ENCODE measurements around the gene CPS1. TPM values are rescaled to one million over a fixed set of nuclear protein-coding genes. Genes with fewer than 3 reads are reported as not detected.

CPS1 gene
- total and polyA plus RNA-seq, 2 of the 8 experiments (the other 6 are each of a cell fraction or from before 2014, with no cell fraction given): 7.9 to 15.7 TPM

DNA sequence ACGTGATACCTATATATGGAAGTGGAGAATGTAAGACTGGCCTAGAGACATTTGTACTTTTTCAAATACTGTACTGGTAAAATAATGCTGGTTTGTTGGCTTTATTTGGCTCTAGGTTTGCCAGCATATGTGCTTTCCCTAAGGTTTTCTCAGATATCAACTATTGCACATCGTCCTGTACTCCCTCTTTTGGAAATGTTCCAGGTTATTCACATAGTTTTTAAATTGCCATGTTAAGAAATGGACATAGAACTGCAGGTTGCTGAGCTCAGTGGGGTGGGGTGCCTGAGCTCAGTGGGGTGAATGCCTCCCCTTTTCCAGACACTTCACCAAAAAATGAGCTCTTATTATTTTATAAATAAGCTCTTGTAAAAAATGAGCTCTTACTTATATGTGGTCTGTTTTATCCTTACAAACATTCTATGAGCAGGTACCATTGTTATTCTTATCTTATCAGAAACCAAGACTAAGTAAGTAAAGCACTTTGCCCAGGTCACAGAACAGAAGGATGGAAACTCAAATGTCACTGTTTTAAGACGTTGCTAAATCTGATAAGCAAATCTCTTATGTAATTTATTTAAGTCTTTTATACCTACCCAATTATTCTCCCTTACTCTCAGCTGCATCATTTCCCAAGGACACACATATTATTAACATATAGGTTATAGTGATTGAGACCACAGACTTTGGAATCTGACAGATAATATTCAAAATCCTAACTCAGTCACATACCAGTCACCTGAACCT is 99.0 kb downstream of the CPS1 start:
- Histone ChIP-seq H4K20me1 (replicated peaks in 1 of 2; ENCODE audit: control insufficient read depth in 1 of 2, insufficient read depth in 2 of 2, low read length in 2 of 2) (no peaks in the 10 kb centered on the region), H3K14ac (ENCODE audit: insufficient read length) (no peak overlapping the region), H2BK20ac (ENCODE audit: low read length) (no peak overlapping the region), H3K23me2 (ENCODE audit: low read depth, low read length) (no peaks in the 10 kb centered on the region), H3K9me3 (ENCODE audit: insufficient read depth in 2 of 2, low read depth in 1 of 2, low read length in 1 of 2) (no peaks in the 10 kb centered on the region), H3K36me3 (ENCODE audit: control insufficient read depth in 2 of 4, insufficient read depth in 4 of 4, low read length in 3 of 4) (peaks cover 0 to under 1% (median 0%) of the 10 kb centered on the region in 4 experiments; a peak in 2 of 8 replicates), H2AK5ac (ENCODE audit: low read depth, low read length) (no peak overlapping the region), H2BK15ac (ENCODE audit: low read length) (no peak overlapping the region), H3K27me3 (replicated peaks in 1 of 4; ENCODE audit: control insufficient read depth in 3 of 4, extremely low read depth in 1 of 4, insufficient read depth in 3 of 4, low read length in 3 of 4) (no peaks in the 10 kb centered on the region), H3K4me3 (ENCODE audit: extremely low read depth in 1 of 4, insufficient read depth in 2 of 4, low read depth in 3 of 4, low read length in 4 of 4) (no peak overlapping the region), H2BK12ac (ENCODE audit: low read depth, low read length) (no peak overlapping the region), H2BK120ac (replicated peaks; ENCODE audit: low read depth, low read length) (no peak overlapping the region), H3K79me1 (ENCODE audit: low read depth, low read length) (no peaks in the 10 kb centered on the region), H3K4ac (replicated peaks; ENCODE audit: insufficient read length, low read depth, low read length) (no peak overlapping the region), H3K23ac (ENCODE audit: insufficient read length) (no peak overlapping the region), H3K79me2 (ENCODE audit: control insufficient read depth in 1 of 2, insufficient read depth in 2 of 2, low read length in 2 of 2) (no peaks in the 10 kb centered on the region), H4K8ac (ENCODE audit: extremely low read depth, insufficient read depth, low read length) (no peak overlapping the region), H3K4me1 (replicated peaks in 1 of 4; ENCODE audit: control insufficient read depth in 3 of 4, insufficient read depth in 4 of 4, low read length in 3 of 4) (no peaks in the 10 kb centered on the region), H3K9ac (replicated peaks in 1 of 4; ENCODE audit: extremely low read depth in 1 of 4, low read depth in 3 of 4, low read length in 3 of 4) (no peak overlapping the region), H3K27ac (ENCODE audit: low read depth, low read length) (no peak overlapping the region), H3K18ac (ENCODE audit: extremely low read depth, low read length) (no peak overlapping the region), H2BK5ac (ENCODE audit: low read depth, low read length) (no peak overlapping the region), H3K4me2 (ENCODE audit: insufficient read depth in 1 of 2, low read depth in 2 of 2, low read length in 2 of 2) (no peak overlapping the region), H4K91ac (replicated peaks; ENCODE audit: insufficient read length, low read length) (no peak overlapping the region), H2AFZ (ENCODE audit: low read length) (no peak overlapping the region), H3K56ac (replicated peaks; ENCODE audit: insufficient read length, low read depth, low read length) (no peak overlapping the region), H4K5ac (ENCODE audit: insufficient read length, low read depth, low read length) (no peak overlapping the region)
- FAIRE-seq (no peak), DNase-seq (ENCODE audit: low read depth in 1 of 2, low spot score in 2 of 2) (no peak)
- TF ChIP-seq RXRA (IDR thresholded peaks at IDR 0.05; ENCODE audit: insufficient read depth, low read depth, low read length) (no peak), SRF (IDR thresholded peaks at IDR 0.05; ENCODE audit: low read depth, low read length) (no peak), KDM1A (IDR thresholded peaks at IDR 0.05; ENCODE audit: borderline replicate concordance, low read length) (no peak), SIN3A (conservative IDR thresholded peaks at IDR 0.05 in 1 of 2, IDR thresholded peaks at IDR 0.05 in 1 of 2; ENCODE audit: low read depth in 1 of 2, low read length in 2 of 2) (no peak), POLR2A (IDR thresholded peaks at IDR 0.05; ENCODE audit: control extremely low read depth in 1 of 2, low read depth in 2 of 2, low read length in 2 of 2) (no peak), TEAD4 (IDR thresholded peaks at IDR 0.05; ENCODE audit: low read depth, low read length) (no peak), SUZ12 (IDR thresholded peaks at IDR 0.05; ENCODE audit: low read length) (no peak), EP300 (IDR thresholded peaks at IDR 0.05; ENCODE audit: borderline replicate concordance in 1 of 2, low read depth in 2 of 2, low read length in 2 of 2) (no peak), KDM4A (IDR thresholded peaks at IDR 0.05; ENCODE audit: low read depth, low read length, severe bottlenecking) (no peak), SP1 (IDR thresholded peaks at IDR 0.05; ENCODE audit: low read depth, low read length) (no peak)
- TF ChIP-seq, protein P1, sequence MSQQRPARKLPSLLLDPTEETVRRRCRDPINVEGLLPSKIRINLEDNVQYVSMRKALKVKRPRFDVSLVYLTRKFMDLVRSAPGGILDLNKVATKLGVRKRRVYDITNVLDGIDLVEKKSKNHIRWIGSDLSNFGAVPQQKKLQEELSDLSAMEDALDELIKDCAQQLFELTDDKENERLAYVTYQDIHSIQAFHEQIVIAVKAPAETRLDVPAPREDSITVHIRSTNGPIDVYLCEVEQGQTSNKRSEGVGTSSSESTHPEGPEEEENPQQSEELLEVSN (IDR thresholded peaks at IDR 0.05): no peak
- WGBS, 2 experiments (ENCODE audit: extremely low coverage in 1 of 2, insufficient coverage in 1 of 2, insufficient read length in 1 of 2, insufficient replicate concordance in 2 of 2, low coverage in 1 of 2, low lambda C conversion rate in 2 of 2, missing lambda C conversion rate in 1 of 2): 92% methylated on average over 3 of the region's 3 CpGs; no CpG with 5 or more reads in 1 of the 2 experiments
- ChIA-PET POLR2A (ENCODE audit: partially characterized antibody) (no interaction called here), CTCF (ENCODE audit: partially characterized antibody) (interaction anchor here (0.7 to 1.7 kb wide), 5 partner anchors 9 to 152 kb away, joined by 3 to 4 read pairs (median 4); no protein-coding TSS in a partner anchor)
